ENCODE results near the gene NUDT3.

Gene NUDT3

GRCh38 chr6:34236131-34236442 lies 156.4 kb downstream of the NUDT3 start:
- peak; percentile 76 for DNase-seq

DNA sequence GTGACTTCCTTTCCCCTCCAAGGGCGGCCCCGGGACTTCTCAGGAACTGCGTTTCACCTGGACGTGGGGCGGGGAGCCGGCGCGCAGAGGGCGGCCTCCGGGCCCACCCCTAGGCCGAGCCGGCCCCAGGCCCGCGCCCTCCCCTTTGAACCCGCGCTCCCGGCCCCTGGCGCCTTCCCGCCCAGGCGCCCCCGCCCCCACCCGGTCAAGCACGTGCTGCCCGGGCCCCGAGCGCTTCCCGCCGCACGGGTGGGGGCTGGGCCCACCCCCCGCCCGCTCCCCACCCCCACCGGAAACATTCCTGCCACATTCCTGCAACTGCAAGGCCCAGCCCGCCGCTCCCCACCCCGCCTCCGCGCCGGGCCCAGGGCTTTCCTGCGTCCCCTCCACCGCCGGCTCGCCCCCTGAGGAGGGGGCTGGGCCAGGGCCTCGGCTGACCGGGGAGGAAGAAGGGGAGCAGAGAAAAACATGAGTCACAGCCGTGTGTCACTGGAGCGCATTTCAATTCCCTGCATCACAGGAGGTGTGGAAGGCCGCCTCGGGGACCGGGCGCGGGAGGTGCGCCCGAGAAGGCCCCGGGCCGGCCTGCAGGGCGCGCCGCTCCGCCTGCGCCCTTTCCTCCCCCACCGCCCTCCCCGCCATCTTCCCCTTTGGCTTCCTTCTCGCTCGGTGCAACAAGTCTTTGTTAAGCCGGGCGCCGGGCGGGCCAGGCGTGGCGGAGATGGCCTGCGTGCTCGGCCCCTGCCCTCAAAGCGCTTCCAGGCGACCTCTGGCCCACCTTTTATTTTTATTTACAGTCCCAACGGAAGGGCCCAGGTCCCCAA lies 156.9 kb downstream of the NUDT3 start:
- peak; percentile 70 for DNase-seq

- no peak for DNase-seq
Measured at GRCh38 chr6:34234667-34235306, 157.7 kb downstream of the NUDT3 start.

GRCh38 chr6:34233867-34234266 lies 158.6 kb downstream of the NUDT3 start:
- DNase-seq = no peak

- DNase-seq = no peak
Measured at GRCh38 chr6:34232901-34233300, 159.6 kb downstream of the NUDT3 start.

DNA sequence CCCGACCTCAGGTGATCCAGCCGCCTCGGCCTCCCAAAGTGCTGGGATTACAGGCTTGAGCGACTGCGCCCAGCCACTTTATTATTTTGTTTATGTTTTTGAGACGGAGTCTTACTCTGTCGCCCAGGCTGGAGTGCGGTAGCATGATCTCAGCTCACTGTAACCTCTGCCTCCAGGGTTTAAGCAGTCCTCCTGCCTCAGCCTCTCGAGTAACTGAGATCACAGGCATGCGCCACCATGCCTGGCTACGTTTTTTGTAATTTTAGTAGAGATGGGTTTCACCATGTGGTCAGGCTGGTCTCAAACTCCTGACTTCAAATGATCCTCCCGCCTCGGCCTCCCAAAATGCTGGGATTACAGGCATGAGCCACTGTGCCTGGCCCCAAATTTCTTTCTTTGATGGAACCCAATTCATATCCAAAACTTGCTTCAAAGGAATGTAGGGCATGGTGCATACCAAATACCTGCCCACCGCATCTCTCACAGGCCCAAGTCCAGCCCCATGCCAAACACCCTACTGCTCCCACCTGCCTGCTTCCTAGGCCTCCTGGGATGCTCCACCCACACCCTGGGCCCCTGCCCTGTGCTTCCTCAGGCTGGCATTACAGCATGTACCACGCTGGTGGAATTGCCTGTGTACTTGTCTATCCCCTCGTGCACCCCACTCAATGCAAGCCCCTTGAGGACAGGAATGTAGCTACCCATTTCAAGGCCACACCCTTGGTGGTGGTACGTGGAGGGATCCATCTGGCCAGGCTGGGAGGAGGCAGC lies 160.7 kb downstream of the NUDT3 start:
- no peak for DNase-seq

DNA sequence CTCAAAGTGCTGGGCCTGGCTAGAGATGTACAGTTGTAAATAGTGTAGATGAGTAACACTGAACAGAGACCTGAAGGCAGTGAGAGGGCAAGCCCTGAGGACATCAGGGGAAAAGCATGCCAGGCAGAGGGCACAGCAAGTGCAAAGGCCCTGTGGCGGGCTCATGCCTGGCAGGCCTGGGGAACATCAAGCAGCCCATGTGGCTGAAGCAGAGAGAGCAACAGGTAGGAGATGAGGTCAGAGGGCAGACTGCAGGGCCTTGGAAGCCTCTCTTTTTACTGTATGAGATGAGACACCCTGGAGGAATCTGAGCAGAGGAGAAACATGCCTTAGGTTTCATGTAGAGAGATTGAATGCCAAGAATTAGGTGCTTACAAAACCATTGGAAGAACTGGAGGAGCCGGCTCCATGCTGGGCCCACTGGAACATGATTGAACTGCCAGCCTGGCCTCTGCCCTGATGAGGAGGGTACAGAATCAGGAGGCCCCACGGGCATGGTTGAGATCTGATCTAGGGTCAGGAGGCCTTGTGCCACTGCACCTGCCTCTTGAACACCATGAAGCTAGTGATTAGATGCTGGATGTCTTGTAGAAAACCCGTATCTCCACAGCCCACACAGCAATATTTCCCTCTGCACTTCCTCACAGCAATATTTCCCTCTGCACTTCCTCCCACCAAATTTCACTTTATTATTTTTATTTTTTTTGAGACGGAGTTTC lies 161.7 kb downstream of the NUDT3 start:
- DNase-seq = no peak

GRCh38 chr6:34229877-34230276 lies 162.6 kb downstream of the NUDT3 start:
- DNase-seq = no peak
